HepG2 (cell line): Measurements from ENCODE around the gene ADRM1. TPM values are rescaled to one million over a fixed set of nuclear protein-coding genes. Genes with fewer than 3 reads are reported as not detected.

Experiments used
- ATAC-seq: fragments of 200-7000 bp; cut with Tn5 transposase; 3 replicates; pipeline ENCODE4 v1.9.1; 2020; ENCODE audit warnings: mild to moderate bottlenecking, moderate library complexity
- BruUV-seq: library from RNA; stranded (reverse); fragments of 400-500 nt; replicated peaks from 2 replicates; lab custom pipeline; 2021; lab: Mats Ljungman, UMichigan
- CTCF ChIA-PET: fragments of 300-600 bp; formaldehyde crosslinking; extraction: SDS; loops from one replicate; lab custom pipeline; 2021; ENCODE audit warnings: low total read pairs, inconsistent platforms, low intra/inter-chr PET ratio; lab: Yijun Ruan, JAX
- POLR2A ChIA-PET: fragments of 350-600 bp; sonication (Branson Sonifier 250); formaldehyde crosslinking; loops from one replicate; lab custom pipeline; 2020; ENCODE audit warnings: antibody characterized with exemption, inconsistent platforms; lab: Yijun Ruan, JAX
- DNase-seq: peaks from one replicate; pipeline ENCODE4 v3.0.0-alpha.2; 2015; ENCODE audit warnings: low spot score
- FAIRE-seq: peaks from 3 replicates; lab custom pipeline; 2011; peaks lifted over from hg19 to GRCh38; lab: Jason Lieb, UNC
- H2AFZ ChIP-seq: one replicate; pipeline ENCODE4 v1.6.1; 2011; ENCODE audit warnings: low read length, inconsistent platforms
- H3K27ac ChIP-seq: fragments of 300-600 bp; 3 replicates; pipeline ENCODE4 v1.8.0; 2011; ENCODE audit warnings: mixed run types, mild to moderate bottlenecking, mixed read lengths, low read length, inconsistent platforms; ENCODE audit not compliant: insufficient read depth; ENCODE audit errors: extremely low read length
- H3K27me3 ChIP-seq, 2 experiments: fragments of 200-600 bp in 1 of 2; 2 replicates in 1 of 2; 3 replicates in 1 of 2; pipeline versions ENCODE4 v1.6.0 to v1.8.0; 2011; ENCODE audit warnings: low read length in 2 of 2, mild to moderate bottlenecking in 2 of 2, moderate library complexity in 2 of 2, inconsistent platforms in 1 of 2; ENCODE audit not compliant: insufficient read depth in 2 of 2, control insufficient read depth in 1 of 2
- H3K36me3 ChIP-seq, 2 experiments: fragments of 200-600 bp in 1 of 2; replicated peaks in 1 of 2; 2 replicates in 1 of 2; 3 replicates in 1 of 2; pipeline versions ENCODE4 v1.5.1 to v1.8.0; 2011; ENCODE audit warnings: low read length in 2 of 2, inconsistent platforms in 1 of 2; ENCODE audit not compliant: insufficient read depth in 2 of 2, control insufficient read depth in 1 of 2
- H3K4me1 ChIP-seq: 2 replicates; pipeline ENCODE4 v1.5.1; 2012; ENCODE audit warnings: low read length, inconsistent platforms; ENCODE audit not compliant: insufficient read depth
- H3K4me2 ChIP-seq: 2 replicates; pipeline ENCODE4 v1.6.0; 2011; ENCODE audit warnings: low read depth, low read length, inconsistent platforms
- H3K4me3 ChIP-seq, 3 experiments: fragments of 200-600 bp in 1 of 3; sonication (generic), shearing (Covaris generic) in 1 of 3; replicated peaks in 1 of 3; 2 replicates each; pipeline ENCODE4 v1.5.1; 2011 to 2016; ENCODE audit warnings: low read length in 3 of 3, inconsistent platforms in 2 of 3, low read depth in 2 of 3, mild to moderate bottlenecking in 2 of 3, control low read depth in 1 of 3, mixed read lengths in 1 of 3; ENCODE audit not compliant: insufficient read depth in 1 of 3
- H3K79me2 ChIP-seq: one replicate; pipeline ENCODE4 v1.6.1; 2011; ENCODE audit warnings: low read length, inconsistent platforms; ENCODE audit not compliant: insufficient read depth
- H3K9ac ChIP-seq: 2 replicates; pipeline ENCODE4 v1.6.0; 2011; ENCODE audit warnings: mild to moderate bottlenecking, low read depth, low read length, inconsistent platforms; ENCODE audit not compliant: insufficient read depth
- H3K9me3 ChIP-seq: 2 replicates; pipeline ENCODE4 v1.5.1; 2012; ENCODE audit warnings: mild to moderate bottlenecking, low read length
- H4K20me1 ChIP-seq: 2 replicates; pipeline ENCODE4 v1.6.0; 2011; ENCODE audit warnings: inconsistent platforms, mild to moderate bottlenecking, low read length, moderate library complexity; ENCODE audit not compliant: insufficient read depth
- AGO2 ChIP-seq: fragments of 200-400 bp; formaldehyde crosslinking; optimal IDR thresholded peaks from 2 replicates; pipeline ENCODE3; 2017; ENCODE audit warnings: mild to moderate bottlenecking, low read depth, low read length, moderate library complexity
- AKAP8 ChIP-seq: sonication (generic); formaldehyde crosslinking; IDR thresholded peaks from 2 replicates; pipeline ENCODE4 v1.5.1; 2020; ENCODE audit warnings: mild to moderate bottlenecking, missing genetic modification reagents
- DNMT1 ChIP-seq: sonication (generic); formaldehyde crosslinking; IDR thresholded peaks from 2 replicates; pipeline ENCODE4 v1.5.1; 2020; ENCODE audit warnings: mild to moderate bottlenecking, missing genetic modification reagents
- EEA1 ChIP-seq: sonication (generic); formaldehyde crosslinking; IDR thresholded peaks from 2 replicates; pipeline ENCODE4 v1.5.1; 2020; ENCODE audit warnings: mild to moderate bottlenecking, missing genetic modification reagents, borderline replicate concordance
- HNRNPK ChIP-seq: fragments of 200-400 bp; formaldehyde crosslinking; IDR thresholded peaks from 2 replicates; pipeline ENCODE4 v1.6.1; 2018; ENCODE audit warnings: low read length, low read depth, moderate library complexity, mild to moderate bottlenecking; ENCODE audit not compliant: poor library complexity, severe bottlenecking
- IKZF1 ChIP-seq: fragments of 450-650 bp; IDR thresholded peaks from 2 replicates; pipeline ENCODE4 v1.7.1; 2016
- ISX ChIP-seq: sonication (generic); formaldehyde crosslinking; conservative IDR thresholded peaks from 2 replicates; pipeline ENCODE4 v1.5.0; 2020; ENCODE audit warnings: missing genetic modification reagents
- NRL ChIP-seq: sonication (generic); formaldehyde crosslinking; IDR thresholded peaks from 2 replicates; pipeline ENCODE4 v1.5.0; 2020; ENCODE audit warnings: missing genetic modification reagents, mild to moderate bottlenecking, moderate library complexity, borderline replicate concordance
- SIX4 ChIP-seq: sonication (generic); formaldehyde crosslinking; IDR thresholded peaks from 2 replicates; pipeline ENCODE4 v1.4.0; 2020; ENCODE audit warnings: missing genetic modification reagents
- ZBTB33 ChIP-seq: sonication (generic); formaldehyde crosslinking; IDR thresholded peaks from 2 replicates; pipeline ENCODE4 v1.4.0; 2020; ENCODE audit warnings: missing genetic modification reagents
- ZNF263 ChIP-seq: sonication (generic); formaldehyde crosslinking; IDR thresholded peaks from 2 replicates; pipeline ENCODE4 v1.4.0; 2020; ENCODE audit warnings: missing genetic modification reagents
- ZNF280B ChIP-seq: sonication (generic); formaldehyde crosslinking; IDR thresholded peaks from 2 replicates; pipeline ENCODE4 v1.5.0; 2020; ENCODE audit warnings: missing genetic modification reagents, mild to moderate bottlenecking, borderline replicate concordance
- WGBS: methylation state at CpG from one replicate; pipeline ENCODE4 v1.1.6; 2017; ENCODE audit warnings: low lambda C conversion rate; 5-methylcytosine and 5-hydroxymethylcytosine counted together
- in situ Hi-C: cut with HindIII; loops from 2 replicates; pipeline ENCODE4 v1.10.0; 2017; ENCODE audit warnings: low pct_unique_long_range_greater_than_20kb; ENCODE audit not compliant: extremely low pct_ligation_motif_present
- intact Hi-C: fragments of 100-400 bp; cut with micrococcal nuclease; formaldehyde crosslinking; loops from one replicate; pipeline ENCODE4 v1.10.0; 2022; ENCODE audit not compliant: unreplicated experiment
- polyA plus RNA-seq, 8 experiments: library from polyadenylated mRNA; depleted of rRNA in 3 of 8; stranded (reverse) in 7 of 8; unstranded in 1 of 8; fragments of >200 nt; fragmentation: Illumina TruSeq in 4 of 8; extraction: Trizol in 4 of 8; gene quantifications; 2 replicates each; pipeline versions ENCODE4 v1.2.1 to v1.2.3, GENCODE V29; 2011 to 2016; ENCODE audit warnings: low read depth in 4 of 8, missing spikeins in 1 of 8, mixed read lengths in 1 of 8; ENCODE audit not compliant: insufficient read depth in 1 of 8
- total RNA-seq, 5 experiments: library from RNA; depleted of rRNA; stranded (reverse); fragments of >200 nt; fragmentation: Illumina TruSeq; extraction: Trizol; gene quantifications; 2 replicates each; pipeline ENCODE4 v1.2.3, GENCODE V29; 2016; ENCODE audit warnings: low read depth in 1 of 5

Gene ADRM1
- total and polyA plus RNA-seq, 2 of the 13 experiments (the other 11 are each of a cell fraction or from before 2014, with no cell fraction given), result 92.9 to 154 TPM

- Histone ChIP-seq H3K79me2 (no peaks in the 10 kb centered on the region), H2AFZ (no peak overlapping the region), H4K20me1 (peaks cover 4% of the 10 kb centered on the region; the same call in 1 of the 2 replicates), H3K9ac (no peak overlapping the region), H3K27me3 (no peaks in the 10 kb centered on the region), H3K9me3 (no peaks in the 10 kb centered on the region), H3K36me3 (peaks cover 51 to 75% of the 10 kb centered on the region in 2 experiments), H3K27ac (no peak overlapping the region), H3K4me3 (no peak overlapping the region), H3K4me2 (no peak overlapping the region), H3K4me1 (no peaks in the 10 kb centered on the region)
- WGBS, result 83% methylated on average over 13 of the region's 18 CpGs
- ATAC-seq, result no peak
- no peak for TF ChIP-seq ZNF280B (CRISPR knock-in tag)
- peak; percentile 70 for TF ChIP-seq AGO2
- intact Hi-C loops (no loop called here), in situ Hi-C loops (no loop called here)
- CTCF ChIA-PET, result no interaction called here
- POLR2A ChIA-PET, result interaction anchor here (1.3 kb wide), 1 partner anchor 53 kb away, joined by 3 read pairs; no protein-coding TSS in a partner anchor
- BruUV-seq, result no TSS peak
- DNase-seq, result no peak
- no peak for FAIRE-seq
Observed at GRCh38 chr20:62317167-62317655, 14.4 kb downstream of the ADRM1 start.

GRCh38 chr20:62318400-62319345 lies 15.9 kb downstream of the ADRM1 start:
- no peak overlapping the region for H3K4me3 ChIP-seq
- ChIA-PET CTCF (no interaction called here), POLR2A (interaction anchor here (0.8 to 1.8 kb wide), 4 partner anchors 9 to 57 kb away, joined by 3 to 9 read pairs (median 4); no protein-coding TSS in a partner anchor)
- no TSS peak for BruUV-seq
- DNase-seq, result no peak
- no peak for FAIRE-seq
- no peak overlapping the region for H2AFZ ChIP-seq
- H3K79me2 ChIP-seq, result no peaks in the 10 kb centered on the region
- peak; percentile 17 for ATAC-seq
- no peaks in the 10 kb centered on the region for H3K27me3 ChIP-seq
- no peak overlapping the region for H3K4me2 ChIP-seq
- 95% methylated on average over 23 of the region's 36 CpGs for WGBS
- peaks cover 44 to 71% of the 10 kb centered on the region in 2 experiments for H3K36me3 ChIP-seq
- intact Hi-C loops (no loop called here), in situ Hi-C loops (no loop called here)
- H3K9me3 ChIP-seq, result no peaks in the 10 kb centered on the region
- no peak overlapping the region for H3K27ac ChIP-seq
- H3K9ac ChIP-seq, result no peak overlapping the region
- H3K4me1 ChIP-seq, result no peaks in the 10 kb centered on the region
- peaks cover 4% of the 10 kb centered on the region; the same call in 1 of the 2 replicates for H4K20me1 ChIP-seq
- no peak for TF ChIP-seq IKZF1
- TF ChIP-seq EEA1 (CRISPR knock-in tag), result no peak
- TF ChIP-seq SIX4, result no peak
- TF ChIP-seq ZBTB33, result peak; percentile 85
- TF ChIP-seq NRL (CRISPR knock-in tag), result peak; percentile 40; the same call in 1 of the 2 replicates
- no peak for TF ChIP-seq ISX (CRISPR knock-in tag)
- TF ChIP-seq AKAP8 (CRISPR knock-in tag), result no peak
- peak; percentile 61 for TF ChIP-seq ZNF263
- peak; percentile 73 for TF ChIP-seq AGO2
- TF ChIP-seq DNMT1 (CRISPR knock-in tag), result peak; percentile 31; the same call in 1 of the 2 replicates
- peak; percentile 77 for TF ChIP-seq HNRNPK
